Stimulated activated naive CD8-positive, alpha-beta T cell treated with anti-CD3 and anti-CD28 coated beads, Interleukin-15, Interleukin-2, amounts not matched to agents 100 ng/mL and 50 ng/mL, for 24 hours (primary cell): ENCODE data around the gene NAP1L4.

Source experiments
- H3K27ac Mint-ChIP-seq: one replicate; pipeline ENCODE4 v1.8.0; 2021; ENCODE audit warnings: mild to moderate bottlenecking, mixed read lengths
- H3K27me3 Mint-ChIP-seq: one replicate; pipeline ENCODE4 v1.8.0; 2021; ENCODE audit warnings: mixed read lengths
- H3K36me3 Mint-ChIP-seq: one replicate; pipeline ENCODE4 v1.8.0; 2021; ENCODE audit warnings: low read depth, mixed read lengths
- H3K4me1 Mint-ChIP-seq: one replicate; pipeline ENCODE4 v1.8.0; 2021; ENCODE audit warnings: low read depth, mixed read lengths
- H3K4me3 Mint-ChIP-seq: one replicate; pipeline ENCODE4 v1.8.0; 2021; ENCODE audit warnings: mild to moderate bottlenecking, mixed read lengths
- H3K9me3 Mint-ChIP-seq: one replicate; pipeline ENCODE4 v1.8.0; 2021; ENCODE audit warnings: mixed read lengths

Gene NAP1L4, protein sequence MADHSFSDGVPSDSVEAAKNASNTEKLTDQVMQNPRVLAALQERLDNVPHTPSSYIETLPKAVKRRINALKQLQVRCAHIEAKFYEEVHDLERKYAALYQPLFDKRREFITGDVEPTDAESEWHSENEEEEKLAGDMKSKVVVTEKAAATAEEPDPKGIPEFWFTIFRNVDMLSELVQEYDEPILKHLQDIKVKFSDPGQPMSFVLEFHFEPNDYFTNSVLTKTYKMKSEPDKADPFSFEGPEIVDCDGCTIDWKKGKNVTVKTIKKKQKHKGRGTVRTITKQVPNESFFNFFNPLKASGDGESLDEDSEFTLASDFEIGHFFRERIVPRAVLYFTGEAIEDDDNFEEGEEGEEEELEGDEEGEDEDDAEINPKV

DNA sequence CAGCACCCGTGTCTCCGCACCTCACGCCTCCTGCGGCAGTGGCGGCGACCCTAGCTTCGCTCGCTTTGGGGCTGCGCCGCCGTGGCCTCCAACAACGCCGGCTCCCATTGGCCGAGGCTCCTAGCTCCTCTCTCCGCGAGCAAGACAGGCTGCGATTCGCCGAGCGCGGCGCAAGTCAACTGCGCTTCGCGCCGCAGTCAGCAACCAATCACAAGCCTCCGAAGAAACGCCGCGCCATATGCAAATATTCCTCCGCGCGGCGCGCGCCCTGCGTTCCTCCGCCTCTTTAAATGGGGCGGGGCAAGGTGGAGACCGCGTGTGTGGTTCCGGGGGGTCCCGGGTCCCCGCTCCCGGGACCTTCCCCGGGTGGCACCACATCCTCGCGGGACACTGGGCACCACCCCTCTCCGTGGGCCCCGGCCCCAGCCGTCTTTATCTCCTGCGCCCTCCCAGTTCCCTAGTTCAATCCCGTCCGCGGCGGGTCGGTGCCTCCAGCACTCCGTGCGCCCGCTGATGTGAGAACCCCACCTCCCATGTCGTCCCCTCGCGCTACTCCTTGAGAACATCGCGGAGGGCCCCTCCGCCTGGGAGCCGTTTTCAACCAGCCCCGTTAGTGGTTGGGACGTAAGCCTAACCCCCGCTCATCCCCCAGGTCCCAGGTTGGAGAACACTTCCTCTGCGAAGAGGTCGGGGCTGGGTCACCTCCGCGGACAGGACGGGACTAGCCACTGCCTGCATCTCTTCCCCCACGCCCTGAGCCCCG lies at the start of gene NAP1L4:
NAP1L4 (minus strand) TSS at position 96 of the 763 bp plus-strand sequence. CDS start 13,109 bp downstream, outside the sequence.
- H3K4me1 Mint-ChIP-seq = peaks cover 30% of the 10 kb centered on the region
- H3K27ac Mint-ChIP-seq = peak within 1 kb of the TSS; percentile 100
- peak within 1 kb of the TSS; percentile 100 for H3K4me3 Mint-ChIP-seq
- H3K27me3 Mint-ChIP-seq = no peaks in the 10 kb centered on the region
- no peaks in the 10 kb centered on the region for H3K9me3 Mint-ChIP-seq
- H3K36me3 Mint-ChIP-seq = peaks cover 34% of the 10 kb centered on the region

- Mint-ChIP-seq H3K9me3 (no peaks in the 10 kb centered on the region), H3K36me3 (peaks cover 58% of the 10 kb centered on the region), H3K27me3 (no peaks in the 10 kb centered on the region), H3K27ac (no peak overlapping the region), H3K4me3 (no peak overlapping the region), H3K4me1 (peaks cover 17% of the 10 kb centered on the region)
These were observed 48.8 kb upstream of the NAP1L4 start for GRCh38 chr11:3040881-3041280.

- no peak overlapping the region for H3K27ac Mint-ChIP-seq
These were observed 45.8 kb upstream of the NAP1L4 start for GRCh38 chr11:3037945-3038271.

GRCh38 chr11:3037040-3037944 lies 45.2 kb upstream of the NAP1L4 start:
- Mint-ChIP-seq H3K4me3 (no peak overlapping the region), H3K36me3 (peaks cover 68% of the 10 kb centered on the region), H3K4me1 (peaks cover 21% of the 10 kb centered on the region), H3K27me3 (no peaks in the 10 kb centered on the region), H3K27ac (peak overlapping the region; percentile 0), H3K9me3 (no peaks in the 10 kb centered on the region)

More at GRCh38 chr11:3037945-3038271, 45.8 kb upstream of the NAP1L4 start:
- Mint-ChIP-seq H3K27me3 (no peaks in the 10 kb centered on the region), H3K9me3 (no peaks in the 10 kb centered on the region), H3K4me1 (peaks cover 21% of the 10 kb centered on the region), H3K36me3 (peaks cover 65% of the 10 kb centered on the region), H3K4me3 (no peak overlapping the region)

GRCh38 chr11:3036419-3036818 lies 44.3 kb upstream of the NAP1L4 start:
- peaks cover 21% of the 10 kb centered on the region for H3K4me1 Mint-ChIP-seq
- no peaks in the 10 kb centered on the region for H3K27me3 Mint-ChIP-seq
- no peaks in the 10 kb centered on the region for H3K9me3 Mint-ChIP-seq
- H3K27ac Mint-ChIP-seq = peak overlapping the region; percentile 24
- peaks cover 69% of the 10 kb centered on the region for H3K36me3 Mint-ChIP-seq
- no peak overlapping the region for H3K4me3 Mint-ChIP-seq

DNA sequence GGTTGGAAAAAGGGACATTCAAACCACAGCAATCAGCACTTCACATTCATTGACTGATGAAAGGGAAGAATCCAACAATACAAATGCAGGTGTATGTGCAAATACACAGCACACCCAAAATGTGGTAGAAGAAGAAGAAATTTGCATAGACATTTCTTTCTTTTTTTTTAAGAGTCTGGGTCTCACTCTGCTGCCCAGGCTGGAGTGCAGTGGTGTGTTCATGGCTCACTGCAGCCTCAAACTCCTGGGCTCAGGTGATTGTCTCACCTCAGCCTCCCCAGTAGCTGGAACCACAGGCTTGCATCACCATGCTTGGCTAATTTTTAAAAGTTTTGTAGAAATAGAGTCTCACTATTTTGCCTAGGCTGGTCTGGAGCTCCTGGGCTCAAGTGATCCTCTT lies 43.2 kb upstream of the NAP1L4 start:
- Mint-ChIP-seq H3K36me3 (peaks cover 71% of the 10 kb centered on the region), H3K9me3 (no peaks in the 10 kb centered on the region), H3K27ac (no peak overlapping the region), H3K4me1 (peaks cover 28% of the 10 kb centered on the region), H3K27me3 (no peaks in the 10 kb centered on the region), H3K4me3 (no peak overlapping the region)

GRCh38 chr11:3030289-3031070 lies 38.4 kb upstream of the NAP1L4 start:
- peaks cover 11% of the 10 kb centered on the region for H3K4me1 Mint-ChIP-seq
- H3K27ac Mint-ChIP-seq = no peak overlapping the region
- no peaks in the 10 kb centered on the region for H3K27me3 Mint-ChIP-seq
- H3K36me3 Mint-ChIP-seq = peaks cover 81% of the 10 kb centered on the region
- H3K4me3 Mint-ChIP-seq = no peak overlapping the region
- no peaks in the 10 kb centered on the region for H3K9me3 Mint-ChIP-seq

DNA sequence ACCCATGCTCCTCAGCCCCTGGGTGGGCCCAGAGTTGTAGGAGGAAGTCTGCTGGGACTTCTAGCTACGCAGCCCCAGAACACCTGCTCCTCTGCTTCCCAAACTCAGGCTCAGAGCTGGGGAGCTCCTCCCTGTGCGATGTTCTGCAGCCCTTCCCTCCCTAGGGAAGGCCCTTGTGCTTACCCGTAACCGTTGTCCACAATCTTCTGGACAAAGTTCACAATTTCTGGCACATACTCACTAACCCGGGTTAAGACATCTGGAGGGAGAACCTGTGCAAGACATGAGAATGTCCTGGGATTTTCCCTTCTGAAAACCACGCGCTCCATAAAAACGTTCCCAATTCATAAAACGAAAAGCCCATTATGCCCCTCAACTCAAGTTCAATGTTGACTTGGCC lies 36.7 kb upstream of the NAP1L4 start:
- Mint-ChIP-seq H3K9me3 (no peaks in the 10 kb centered on the region), H3K27me3 (no peaks in the 10 kb centered on the region), H3K36me3 (peaks cover 84% of the 10 kb centered on the region), H3K4me3 (no peak overlapping the region), H3K27ac (no peak overlapping the region), H3K4me1 (peaks cover 7% of the 10 kb centered on the region)

DNA sequence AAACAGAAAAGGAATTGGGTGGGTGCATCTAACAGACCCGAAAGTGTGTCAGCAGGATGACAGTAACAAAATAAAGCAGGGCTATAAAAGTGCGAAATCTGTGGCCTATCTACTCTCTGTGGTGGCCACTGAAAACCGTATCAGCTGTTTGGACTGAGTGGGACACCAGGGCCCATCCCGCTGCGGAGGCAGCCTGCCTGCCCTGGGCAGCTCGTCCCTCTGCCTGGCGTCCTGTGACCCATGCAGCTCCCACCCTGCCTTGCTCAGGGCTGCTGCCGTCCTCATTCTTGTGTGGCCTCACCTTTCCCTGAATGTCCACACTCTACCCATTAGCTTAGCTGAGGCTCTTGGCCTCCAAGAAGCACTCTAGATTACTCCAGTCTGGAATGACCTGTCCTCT lies 34.7 kb upstream of the NAP1L4 start:
- H3K27me3 Mint-ChIP-seq = no peaks in the 10 kb centered on the region
- peaks cover 27% of the 10 kb centered on the region for H3K4me1 Mint-ChIP-seq
- H3K9me3 Mint-ChIP-seq = no peaks in the 10 kb centered on the region
- H3K27ac Mint-ChIP-seq = no peak overlapping the region
- peaks cover 89% of the 10 kb centered on the region for H3K36me3 Mint-ChIP-seq
- no peak overlapping the region for H3K4me3 Mint-ChIP-seq

- peak overlapping the region; percentile 82 for H3K27ac Mint-ChIP-seq
- H3K36me3 Mint-ChIP-seq = peaks cover 87% of the 10 kb centered on the region
- peaks cover 37% of the 10 kb centered on the region for H3K4me1 Mint-ChIP-seq
- H3K9me3 Mint-ChIP-seq = no peaks in the 10 kb centered on the region
- H3K4me3 Mint-ChIP-seq = no peak overlapping the region
- H3K27me3 Mint-ChIP-seq = no peaks in the 10 kb centered on the region
These were observed 30.9 kb upstream of the NAP1L4 start for GRCh38 chr11:3022982-3023381.

- Mint-ChIP-seq H3K36me3 (peaks cover 87% of the 10 kb centered on the region), H3K4me1 (peaks cover 37% of the 10 kb centered on the region), H3K9me3 (no peaks in the 10 kb centered on the region), H3K27ac (peak overlapping the region; percentile 82), H3K27me3 (no peaks in the 10 kb centered on the region), H3K4me3 (peak overlapping the region; percentile 8)
These were observed 30.3 kb upstream of the NAP1L4 start for GRCh38 chr11:3022300-3022967.

GRCh38 chr11:3021125-3021524 lies 29.0 kb upstream of the NAP1L4 start:
- Mint-ChIP-seq H3K27ac (no peak overlapping the region), H3K9me3 (no peaks in the 10 kb centered on the region), H3K36me3 (peaks cover 80% of the 10 kb centered on the region), H3K4me1 (peaks cover 47% of the 10 kb centered on the region), H3K4me3 (no peak overlapping the region), H3K27me3 (no peaks in the 10 kb centered on the region)

DNA sequence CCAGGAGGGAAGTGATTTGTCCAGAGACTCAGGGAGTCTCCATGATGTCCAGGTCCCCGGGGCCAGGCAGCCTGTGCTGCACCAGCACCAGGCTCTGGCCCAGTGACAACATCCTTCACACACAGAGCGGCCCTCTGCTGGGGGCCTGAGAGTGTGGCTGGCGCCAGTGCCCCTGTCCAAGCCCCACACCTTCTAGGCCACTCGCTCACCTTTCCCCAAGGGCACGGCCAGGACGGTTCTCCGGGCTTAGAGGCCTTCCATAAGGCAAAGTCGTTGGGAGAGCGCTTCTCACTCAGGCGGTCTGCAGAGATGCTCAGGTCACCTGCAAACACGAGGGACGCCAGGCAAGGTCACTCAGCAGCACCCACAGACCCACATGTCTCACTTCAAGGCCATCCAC lies 27.9 kb upstream of the NAP1L4 start:
- no peak overlapping the region for H3K4me3 Mint-ChIP-seq
- no peaks in the 10 kb centered on the region for H3K27me3 Mint-ChIP-seq
- peaks cover 55% of the 10 kb centered on the region for H3K4me1 Mint-ChIP-seq
- peaks cover 80% of the 10 kb centered on the region for H3K36me3 Mint-ChIP-seq
- H3K27ac Mint-ChIP-seq = peak overlapping the region; percentile 40
- no peaks in the 10 kb centered on the region for H3K9me3 Mint-ChIP-seq

GRCh38 chr11:3018596-3018995 lies 26.5 kb upstream of the NAP1L4 start:
- Mint-ChIP-seq H3K27me3 (no peaks in the 10 kb centered on the region), H3K9me3 (no peaks in the 10 kb centered on the region), H3K4me1 (peaks cover 66% of the 10 kb centered on the region), H3K4me3 (no peak overlapping the region), H3K36me3 (peaks cover 72% of the 10 kb centered on the region), H3K27ac (no peak overlapping the region)
